Smooth muscle cell of trachea (primary cell): ENCODE measurements around the gene RGS3. TPM values are rescaled to one million over a fixed set of nuclear protein-coding genes. Genes with fewer than 3 reads are reported as not detected.

Experiments used
- total RNA-seq: library from RNA; depleted of rRNA; stranded (reverse); fragments of >200 nt; gene quantifications from 2 replicates; pipeline ENCODE4 v1.2.1, GENCODE V29; 2014

RGS3 gene
- 49.2 and 74.1 TPM in 2 replicates for total RNA-seq

DNA sequence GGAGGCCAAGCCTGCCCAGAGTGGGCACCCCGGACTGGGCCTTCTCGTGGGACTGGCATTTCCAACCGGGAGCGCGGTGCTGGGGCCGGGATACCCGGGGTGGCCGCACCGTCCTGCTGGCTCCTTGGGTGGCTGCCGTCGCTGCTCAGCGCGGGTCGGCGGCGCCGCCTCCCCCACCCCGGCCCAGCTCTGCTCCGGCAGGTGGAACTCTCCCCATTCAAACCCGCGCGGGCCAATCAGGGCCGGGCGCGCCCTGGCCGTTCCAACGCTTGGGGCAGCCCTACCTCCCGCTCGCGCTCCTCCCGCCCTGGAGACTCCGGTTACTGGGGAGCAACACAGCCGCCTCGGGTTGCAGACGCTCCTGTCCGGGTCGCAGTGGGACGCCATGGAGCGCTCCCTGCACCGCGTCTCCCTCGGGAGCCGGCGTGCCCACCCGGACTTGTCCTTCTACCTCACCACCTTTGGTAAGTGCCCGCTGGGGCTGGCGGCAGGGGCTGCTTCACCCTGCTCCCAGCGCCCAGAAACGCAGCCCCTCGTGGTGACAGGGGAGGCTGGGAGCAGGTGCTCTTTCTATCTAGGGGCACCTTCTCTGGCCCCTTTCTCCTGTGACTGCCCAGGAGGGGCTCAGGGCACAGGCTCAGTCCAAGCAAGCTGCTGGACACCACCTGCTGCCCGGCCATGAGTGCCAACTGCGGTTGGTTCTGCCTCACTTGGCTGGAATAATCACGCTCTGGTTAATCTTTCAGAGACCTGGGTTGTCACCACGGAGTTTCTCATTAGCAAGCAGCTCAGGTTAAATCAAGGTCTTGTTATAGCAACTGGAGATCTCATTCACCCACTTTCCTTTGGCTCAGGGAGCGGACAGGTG, at the start of gene RGS3:
TSS of gene RGS3 (plus strand) at position 310 of the 868 bp plus-strand sequence. CDS start at position 386, 76 bp downstream.

Other genes with a start within 250 kb of the RGS3 start
- 24.7 and 25.6 TPM in 2 replicates for gene FKBP15, start 242.4 kb upstream of the RGS3 start, total RNA-seq
- gene SLC31A1, start 242.2 kb upstream of the RGS3 start, total RNA-seq: 25.0 and 31.6 TPM in 2 replicates
- 28.9 and 47.3 TPM in 2 replicates for gene CDC26, start 188.2 kb upstream of the RGS3 start, total RNA-seq
- gene PRPF4, start 188.1 kb upstream of the RGS3 start, total RNA-seq: 26.6 and 31.0 TPM in 2 replicates
- gene RNF183, start 160.4 kb upstream of the RGS3 start, total RNA-seq: not detected in 2 replicates
- 2.3 and 4.0 TPM in 2 replicates for gene WDR31, start 123.5 kb upstream of the RGS3 start, total RNA-seq
- gene BSPRY, start 114.2 kb upstream of the RGS3 start, total RNA-seq: not detected in 2 replicates
- gene HDHD3, start 86.7 kb upstream of the RGS3 start, total RNA-seq: 5.7 and 11.4 TPM in 2 replicates
- 36.4 and 53.1 TPM in 2 replicates for gene ALAD, start 62.4 kb upstream of the RGS3 start, total RNA-seq
- gene POLE3, start 53.1 kb upstream of the RGS3 start, total RNA-seq: 20.2 and 32.1 TPM in 2 replicates
- gene C9orf43, start 53.0 kb upstream of the RGS3 start, total RNA-seq: 0.15 and 0.50 TPM in 2 replicates